Activated CD4-positive, alpha-beta T cell treated with anti-CD3 and anti-CD28 coated beads, Interleukin-2, amount 50 U/mL, for 48 hours (primary cell): ENCODE measurements around the gene SOCS2.
"Not testable (repeated sequence)": the region's sequence is repeated elsewhere in the genome, so short reads cannot be mapped to it uniquely, and the experiment has no call there.

Source experiments
- DNase-seq, 2 experiments: peaks; one replicate each; pipeline ENCODE4 v3.0.0-alpha.2; 2020

The SOCS2 gene, protein sequence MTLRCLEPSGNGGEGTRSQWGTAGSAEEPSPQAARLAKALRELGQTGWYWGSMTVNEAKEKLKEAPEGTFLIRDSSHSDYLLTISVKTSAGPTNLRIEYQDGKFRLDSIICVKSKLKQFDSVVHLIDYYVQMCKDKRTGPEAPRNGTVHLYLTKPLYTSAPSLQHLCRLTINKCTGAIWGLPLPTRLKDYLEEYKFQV

GRCh38 chr12:93571925-93572711 lies at the start of gene SOCS2:
SOCS2 (plus strand) TSS chr12:93572675; CDS start chr12:93572898, 223 bp downstream.
- DNase-seq: peak; percentile 11 to 32

- DNase-seq: no peak
Observed at GRCh38 chr12:93524386-93525133, 47.9 kb upstream of the SOCS2 start.

DNA sequence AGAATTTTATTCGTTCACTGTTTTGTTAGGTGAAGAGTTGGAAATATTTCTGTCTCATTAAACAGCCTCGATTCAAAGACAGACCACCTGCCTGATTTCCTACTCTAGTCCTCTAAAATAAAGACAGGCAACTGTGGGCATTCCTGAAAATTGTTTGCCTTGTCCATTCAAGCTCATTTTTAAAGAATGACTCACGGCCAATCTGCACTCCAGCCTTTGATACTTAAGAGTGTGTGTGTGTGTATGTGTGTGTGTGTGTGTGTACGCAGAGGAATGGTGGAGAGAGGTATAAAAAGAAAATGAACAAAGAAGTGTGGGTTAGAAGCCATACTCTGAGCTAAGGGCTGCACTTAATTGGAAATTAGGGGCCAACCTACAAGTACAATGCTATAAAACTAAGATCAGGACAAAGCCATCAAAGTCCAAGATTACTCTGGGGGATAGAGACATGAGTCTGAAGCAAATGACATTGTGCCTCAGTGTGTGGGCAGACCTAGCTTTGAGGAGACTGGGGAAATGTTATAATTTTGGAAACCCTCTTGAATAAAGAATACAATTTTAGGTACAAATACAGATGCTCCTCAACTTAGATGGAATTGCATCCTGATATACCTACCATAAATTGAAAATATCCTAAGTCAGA lies 45.6 kb upstream of the SOCS2 start:
- DNase-seq: no peak

GRCh38 chr12:93530358-93530757 lies 42.1 kb upstream of the SOCS2 start:
- DNase-seq: no peak

DNA sequence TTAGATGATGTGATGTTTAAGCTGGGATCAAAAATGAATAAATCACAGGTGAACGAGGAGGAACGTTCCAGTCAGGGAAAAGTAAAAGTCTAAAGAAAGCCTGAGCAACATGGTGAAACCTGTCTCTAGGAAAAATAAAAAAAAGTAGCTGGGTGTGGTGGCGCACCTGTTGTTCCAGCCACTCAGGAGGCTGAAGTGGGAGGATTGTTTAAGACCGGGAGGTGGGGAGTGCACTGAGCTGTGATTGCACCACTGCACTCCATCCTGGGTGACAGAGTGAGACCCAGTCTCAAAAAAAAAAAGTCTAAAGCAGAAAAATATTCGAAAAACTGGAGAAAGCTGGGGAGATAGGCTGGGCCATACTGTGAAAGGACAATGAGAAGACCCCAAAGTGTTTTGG lies 39.2 kb upstream of the SOCS2 start:
- no peak for DNase-seq

GRCh38 chr12:93536111-93536765 lies 36.2 kb upstream of the SOCS2 start:
- no peak for DNase-seq

DNA sequence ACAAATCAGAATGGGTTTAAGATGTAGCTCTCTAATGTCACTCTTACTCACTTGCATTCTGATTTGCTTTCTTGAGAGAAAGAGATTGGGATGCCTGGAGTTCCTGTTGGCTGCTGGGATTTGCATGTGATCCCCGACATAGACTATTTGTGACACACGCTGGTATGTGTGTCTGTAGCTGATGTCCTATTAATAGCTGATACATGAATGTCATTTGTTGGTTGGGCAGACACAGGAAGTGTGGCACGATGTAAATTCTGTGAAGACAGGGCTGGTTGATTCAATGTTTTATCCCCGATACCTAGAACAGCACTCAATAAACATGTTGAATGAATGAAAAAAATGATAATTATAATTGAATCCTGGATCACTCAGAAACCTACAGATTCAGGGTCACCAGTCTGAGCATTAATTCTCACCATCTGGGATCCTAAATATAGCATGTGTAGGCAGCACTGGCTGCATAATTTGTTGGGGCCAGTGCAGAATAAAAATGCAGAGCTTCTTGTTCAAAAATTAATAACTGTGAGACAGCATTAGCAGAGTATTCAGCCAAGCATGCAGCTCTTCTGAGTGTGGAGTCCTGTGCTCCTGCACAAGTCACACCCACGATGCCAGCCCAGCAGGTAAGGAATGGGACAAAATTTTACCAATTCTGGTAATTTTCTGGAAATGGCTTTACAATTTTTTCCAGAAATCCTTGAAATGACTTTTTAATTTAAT lies 35.5 kb upstream of the SOCS2 start:
- DNase-seq: no peak

- no peak for DNase-seq
Observed at GRCh38 chr12:93537769-93538168, 34.7 kb upstream of the SOCS2 start.

DNA sequence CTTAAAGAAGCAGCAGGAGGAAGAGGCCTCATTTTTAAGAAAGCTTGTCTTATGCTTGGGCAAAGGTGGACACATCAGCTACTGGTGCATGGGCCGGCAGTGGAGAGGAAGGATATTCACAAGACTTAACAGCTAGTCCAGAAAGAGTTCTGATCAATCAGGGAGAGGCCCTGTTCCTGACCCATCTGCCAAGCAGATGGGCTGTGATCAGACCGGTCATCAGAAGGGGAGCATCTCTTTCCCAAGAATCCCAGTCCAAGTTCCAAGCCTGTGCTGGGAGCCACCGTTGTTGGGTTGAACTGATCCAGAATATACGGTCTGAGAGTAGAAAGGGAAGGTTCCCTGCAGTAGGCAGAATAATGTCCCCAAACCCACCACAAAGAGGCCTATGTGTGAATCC lies 32.7 kb upstream of the SOCS2 start:
- no peak for DNase-seq

DNA sequence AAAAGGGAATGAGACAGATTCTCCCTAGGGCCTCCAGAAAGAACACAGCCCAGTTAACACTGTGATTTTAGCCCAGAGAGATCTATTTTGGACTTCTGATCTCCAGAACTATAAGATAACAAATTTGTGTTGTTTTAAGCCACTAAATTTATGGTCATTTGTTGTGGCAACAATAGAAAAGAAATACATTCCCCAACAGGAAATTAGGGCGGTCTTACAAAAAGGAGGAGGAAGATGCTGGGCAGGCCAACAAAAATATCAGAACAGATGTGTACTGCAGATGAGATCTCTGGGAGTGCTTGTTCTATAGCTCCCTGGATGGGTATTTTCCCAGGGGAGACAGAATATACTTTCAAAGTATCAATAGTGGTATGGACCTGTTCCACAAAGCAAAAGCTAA lies 32.0 kb upstream of the SOCS2 start:
- no peak for DNase-seq

GRCh38 chr12:93541578-93542225 lies 30.8 kb upstream of the SOCS2 start:
- no peak for DNase-seq

- no peak for DNase-seq
Observed at GRCh38 chr12:93547778-93548177, 24.7 kb upstream of the SOCS2 start.

DNA sequence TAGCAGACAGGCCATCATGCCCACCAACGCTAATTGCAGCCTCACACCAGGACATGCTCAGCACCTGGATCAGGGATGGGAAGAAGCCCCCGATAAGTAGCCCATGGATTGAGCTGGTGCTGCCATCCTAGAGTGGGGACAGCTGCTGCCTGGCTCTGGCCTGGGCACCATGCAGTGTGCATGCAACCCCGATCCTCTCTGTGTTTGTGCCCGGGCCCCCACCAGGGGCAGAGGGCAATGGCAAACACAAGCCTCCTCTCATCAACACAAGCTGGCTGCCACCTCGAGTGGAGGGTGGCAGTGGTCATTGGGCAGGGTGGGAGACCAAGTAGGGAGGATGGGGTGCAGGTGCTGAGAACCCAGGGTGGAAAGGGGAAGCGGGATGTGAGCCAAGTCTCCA lies 23.3 kb upstream of the SOCS2 start:
- no peak for DNase-seq

DNA sequence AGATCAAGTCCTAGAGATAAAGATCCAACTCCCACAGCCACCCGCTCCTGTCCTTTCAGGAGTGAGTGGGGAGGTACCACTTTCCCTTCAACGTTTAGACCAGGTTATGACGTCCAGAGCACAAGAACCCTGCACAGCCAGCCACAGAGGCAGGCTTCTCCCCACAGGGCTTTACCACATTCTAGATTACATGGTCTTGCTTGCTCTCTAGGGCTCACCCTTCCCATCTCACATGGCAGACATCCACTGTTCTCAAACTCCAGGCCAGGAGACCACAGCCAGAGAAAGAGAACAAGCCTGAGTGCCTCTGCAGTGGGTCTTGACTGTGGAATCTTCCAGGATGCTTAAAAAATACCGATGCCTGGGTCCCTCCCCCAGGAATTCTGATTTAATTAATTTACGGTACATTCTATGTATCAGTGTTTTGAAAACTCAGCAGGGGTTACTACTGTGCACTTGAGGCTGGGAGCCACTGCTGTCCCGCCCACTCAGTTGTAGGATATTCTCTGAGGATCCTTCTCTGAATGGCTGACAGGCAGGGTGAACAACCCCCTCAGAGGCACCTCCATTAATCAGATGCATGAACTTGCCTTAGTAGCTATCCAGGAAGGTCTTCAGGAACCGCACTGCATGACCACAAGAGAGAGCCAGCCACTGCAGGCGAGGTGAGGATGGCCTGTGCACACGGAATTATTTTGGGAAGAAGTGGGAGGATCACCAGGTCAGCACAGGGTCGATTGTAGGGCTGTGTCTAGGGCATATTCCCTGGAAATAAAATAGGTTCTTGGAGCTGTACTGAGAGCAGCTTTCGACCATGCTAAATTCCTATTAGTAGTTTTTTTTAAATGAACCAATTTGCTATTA lies 21.5 kb upstream of the SOCS2 start:
- no peak for DNase-seq

GRCh38 chr12:93552427-93552826 lies 20.0 kb upstream of the SOCS2 start:
- DNase-seq: no peak

DNA sequence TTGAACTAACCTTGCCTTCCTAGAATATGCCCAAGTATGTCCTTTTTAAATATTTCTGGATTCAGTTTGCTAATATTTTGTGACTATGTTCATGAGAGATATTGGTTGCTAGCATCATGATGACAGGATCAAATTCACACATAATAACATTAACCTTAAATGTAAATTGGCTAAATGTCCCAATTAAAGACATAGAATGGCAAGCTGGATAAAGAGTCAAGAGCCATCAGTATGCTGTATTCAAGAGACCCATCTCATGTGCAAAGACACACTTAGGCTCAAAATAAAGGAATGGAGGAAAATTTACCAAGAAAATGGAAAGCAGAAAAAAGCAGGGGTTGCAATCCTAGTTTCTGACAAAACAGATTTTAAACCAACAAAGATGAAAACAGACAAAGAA lies 14.6 kb upstream of the SOCS2 start:
- DNase-seq: not testable (repeated sequence)

DNA sequence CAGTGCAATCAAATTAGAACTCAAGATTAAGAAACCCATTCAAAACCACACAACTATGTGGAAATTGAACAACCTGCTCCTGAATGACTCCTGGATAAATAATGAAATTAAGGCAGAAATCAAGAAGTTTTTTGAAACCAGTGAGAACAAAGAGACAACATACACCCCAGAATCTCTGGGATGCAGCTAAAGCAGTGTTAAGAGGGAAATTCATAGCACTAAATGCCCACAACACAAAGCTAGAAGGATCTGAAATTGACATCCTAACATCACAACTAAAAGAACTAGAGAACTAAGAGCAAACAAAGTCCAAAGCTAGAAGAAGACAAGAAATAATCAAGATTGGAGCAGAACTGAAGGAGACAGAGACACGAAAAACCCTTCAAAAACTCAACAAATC lies 13.8 kb upstream of the SOCS2 start:
- not testable (repeated sequence) for DNase-seq

DNA sequence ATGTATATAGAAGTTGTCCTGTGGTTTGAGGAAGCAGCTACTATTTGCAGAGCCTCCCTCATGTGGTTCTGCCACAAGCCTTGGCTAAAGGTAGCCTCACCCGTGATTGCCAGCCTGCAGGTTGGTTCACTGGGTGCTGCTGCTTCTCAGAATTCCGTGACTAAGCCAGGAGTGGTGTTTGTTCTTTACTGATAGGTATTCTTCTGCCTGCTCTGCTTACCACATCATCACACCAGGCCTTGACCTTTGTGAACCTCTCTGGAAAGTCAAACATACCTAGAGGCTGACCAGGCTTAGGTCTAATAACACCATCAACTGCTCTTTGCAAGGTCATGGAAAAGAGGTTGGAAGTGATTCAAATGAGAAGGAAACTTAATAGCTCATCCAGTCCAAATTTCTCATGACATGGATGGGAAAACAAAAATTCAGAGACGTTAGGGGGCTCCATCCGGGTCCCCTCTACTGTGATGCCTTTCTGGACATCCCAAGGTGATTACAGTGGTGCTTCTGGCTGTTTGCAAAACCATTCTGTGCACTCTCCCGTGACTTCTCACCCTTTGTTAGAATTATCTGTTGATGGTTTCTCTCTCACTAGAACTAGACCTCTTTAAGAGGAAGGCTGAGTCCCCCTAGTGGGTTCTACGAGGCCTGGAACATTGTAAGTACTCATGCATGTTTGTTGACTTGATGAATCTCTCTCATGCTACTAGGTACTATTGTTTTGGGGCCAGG lies 8.5 kb upstream of the SOCS2 start:
- no peak for DNase-seq

GRCh38 chr12:93565760-93566159 lies 6.7 kb upstream of the SOCS2 start:
- DNase-seq: no peak

DNA sequence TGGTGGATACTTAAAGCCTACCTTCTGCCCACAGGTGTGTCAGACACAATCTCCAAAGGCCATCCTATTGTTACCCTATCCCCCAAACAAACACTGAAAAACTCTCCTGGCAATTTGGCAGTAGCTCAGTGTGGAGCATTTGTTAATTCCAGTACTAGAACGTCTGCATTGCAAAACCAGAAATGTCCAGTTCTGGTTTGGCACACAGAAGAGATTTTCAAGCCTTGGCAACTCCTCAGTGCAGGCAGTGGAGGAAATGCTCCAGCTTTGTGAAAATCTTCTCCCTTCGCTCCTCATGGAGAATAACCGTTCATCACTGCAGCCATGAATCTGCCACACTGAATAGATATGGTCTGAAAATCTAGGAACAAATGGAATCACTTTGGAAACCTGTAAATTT lies 5.3 kb upstream of the SOCS2 start:
- no peak for DNase-seq
